Measurements from ENCODE around the gene NISCH.
A peak's percentile ranks its signal among the peaks of the same experiment; 100 is the strongest.

Gene NISCH

GRCh38 chr3:52453496-52454249 is 1.7 kb upstream of the NISCH start, which contains the start of gene TNNC1:
Gene TNNC1, minus strand, starts transcription at chr3:52454041. Its CDS starts 26 bp downstream, at chr3:52454015.
- Histone ChIP-seq H3K4me1 (ENCODE audit: control insufficient read depth, insufficient read depth, low read length) (peaks cover 45% of the 10 kb centered on the region), H3K4me3 (ENCODE audit: low read length) (peak within 1 kb of the TSS; percentile 56)

GRCh38 chr3:52454250-52454937 is 1.0 kb upstream of the NISCH start:
- Histone ChIP-seq H3K36me3 (ENCODE audit: control insufficient read depth, insufficient read depth, low read length) (no peaks in the 10 kb centered on the region), H3K4me3 (ENCODE audit: low read length) (peak overlapping the region; percentile 56), H3K4me1 (ENCODE audit: control insufficient read depth, insufficient read depth, low read length) (peaks cover 45% of the 10 kb centered on the region), H3K9me3 (ENCODE audit: control insufficient read depth, low read length) (no peaks in the 10 kb centered on the region), H3K27me3 (ENCODE audit: control insufficient read depth, insufficient read depth, low read length) (no peaks in the 10 kb centered on the region), H3K9ac (ENCODE audit: low read length) (peak overlapping the region; percentile 83)

More at GRCh38 chr3:52453496-52454249, 1.7 kb upstream of the NISCH start, which contains the start of gene TNNC1:
- Histone ChIP-seq H3K27me3 (ENCODE audit: control insufficient read depth, insufficient read depth, low read length) (no peaks in the 10 kb centered on the region), H3K36me3 (ENCODE audit: control insufficient read depth, insufficient read depth, low read length) (no peaks in the 10 kb centered on the region), H3K9me3 (ENCODE audit: control insufficient read depth, low read length) (no peaks in the 10 kb centered on the region), H3K9ac (ENCODE audit: low read length) (peak within 1 kb of the TSS; percentile 83)

GRCh38 chr3:52454938-52455282 is 494 bp upstream of the NISCH start:
- Histone ChIP-seq H3K9ac (ENCODE audit: low read length) (peak overlapping the region; percentile 83), H3K4me1 (ENCODE audit: control insufficient read depth, insufficient read depth, low read length) (peaks cover 42% of the 10 kb centered on the region)

GRCh38 chr3:52456169-52456799 is 880 bp downstream of the NISCH start:
- H3K4me1 ChIP-seq (ENCODE audit: control insufficient read depth, insufficient read depth, low read length) = peaks cover 36% of the 10 kb centered on the region
- H3K4me3 ChIP-seq (ENCODE audit: low read length) = peak overlapping the region; percentile 44
- H3K9ac ChIP-seq (ENCODE audit: low read length) = peak overlapping the region; percentile 83
- H3K27me3 ChIP-seq (ENCODE audit: control insufficient read depth, insufficient read depth, low read length) = no peaks in the 10 kb centered on the region
- no peaks in the 10 kb centered on the region for H3K36me3 ChIP-seq (ENCODE audit: control insufficient read depth, insufficient read depth, low read length)
- no peaks in the 10 kb centered on the region for H3K9me3 ChIP-seq (ENCODE audit: control insufficient read depth, low read length)

More at GRCh38 chr3:52454938-52455282, 494 bp upstream of the NISCH start:
- Histone ChIP-seq H3K9me3 (ENCODE audit: control insufficient read depth, low read length) (no peaks in the 10 kb centered on the region), H3K27me3 (ENCODE audit: control insufficient read depth, insufficient read depth, low read length) (no peaks in the 10 kb centered on the region), H3K36me3 (ENCODE audit: control insufficient read depth, insufficient read depth, low read length) (no peaks in the 10 kb centered on the region), H3K4me3 (ENCODE audit: low read length) (peak overlapping the region; percentile 56)

GRCh38 chr3:52456800-52457183 is 1.4 kb downstream of the NISCH start:
- peaks cover 36% of the 10 kb centered on the region for H3K4me1 ChIP-seq (ENCODE audit: control insufficient read depth, insufficient read depth, low read length)
- peak overlapping the region; percentile 83 for H3K9ac ChIP-seq (ENCODE audit: low read length)
- peak overlapping the region; percentile 44 for H3K4me3 ChIP-seq (ENCODE audit: low read length)
- H3K27me3 ChIP-seq (ENCODE audit: control insufficient read depth, insufficient read depth, low read length) = no peaks in the 10 kb centered on the region
- no peaks in the 10 kb centered on the region for H3K9me3 ChIP-seq (ENCODE audit: control insufficient read depth, low read length)
- H3K36me3 ChIP-seq (ENCODE audit: control insufficient read depth, insufficient read depth, low read length) = no peaks in the 10 kb centered on the region

- H3K9me3 ChIP-seq (ENCODE audit: control insufficient read depth, low read length) = no peaks in the 10 kb centered on the region
- peaks cover 26% of the 10 kb centered on the region for H3K4me1 ChIP-seq (ENCODE audit: control insufficient read depth, insufficient read depth, low read length)
- no peaks in the 10 kb centered on the region for H3K27me3 ChIP-seq (ENCODE audit: control insufficient read depth, insufficient read depth, low read length)
These were observed 2.8 kb downstream of the NISCH start for GRCh38 chr3:52458031-52458760.

GRCh38 chr3:52458770-52459545 is 3.6 kb downstream of the NISCH start:
- Histone ChIP-seq H3K4me1 (ENCODE audit: control insufficient read depth, insufficient read depth, low read length) (peaks cover 25% of the 10 kb centered on the region), H3K9ac (ENCODE audit: low read length) (no peak overlapping the region), H3K36me3 (ENCODE audit: control insufficient read depth, insufficient read depth, low read length) (no peaks in the 10 kb centered on the region), H3K27me3 (ENCODE audit: control insufficient read depth, insufficient read depth, low read length) (no peaks in the 10 kb centered on the region), H3K9me3 (ENCODE audit: control insufficient read depth, low read length) (no peaks in the 10 kb centered on the region), H3K4me3 (ENCODE audit: low read length) (no peak overlapping the region)

More at GRCh38 chr3:52458031-52458760, 2.8 kb downstream of the NISCH start:
- Histone ChIP-seq H3K4me3 (ENCODE audit: low read length) (no peak overlapping the region), H3K9ac (ENCODE audit: low read length) (no peak overlapping the region), H3K36me3 (ENCODE audit: control insufficient read depth, insufficient read depth, low read length) (no peaks in the 10 kb centered on the region)

GRCh38 chr3:52461874-52462273 is 6.5 kb downstream of the NISCH start:
- Histone ChIP-seq H3K9ac (ENCODE audit: low read length) (no peak overlapping the region), H3K9me3 (ENCODE audit: control insufficient read depth, low read length) (no peaks in the 10 kb centered on the region), H3K4me3 (ENCODE audit: low read length) (no peak overlapping the region), H3K4me1 (ENCODE audit: control insufficient read depth, insufficient read depth, low read length) (peaks cover 3% of the 10 kb centered on the region), H3K36me3 (ENCODE audit: control insufficient read depth, insufficient read depth, low read length) (no peaks in the 10 kb centered on the region), H3K27me3 (ENCODE audit: control insufficient read depth, insufficient read depth, low read length) (no peaks in the 10 kb centered on the region)

GRCh38 chr3:52463416-52463815 is 8.0 kb downstream of the NISCH start:
- peaks cover 4% of the 10 kb centered on the region for H3K4me1 ChIP-seq (ENCODE audit: control insufficient read depth, insufficient read depth, low read length)
- no peaks in the 10 kb centered on the region for H3K36me3 ChIP-seq (ENCODE audit: control insufficient read depth, insufficient read depth, low read length)
- no peaks in the 10 kb centered on the region for H3K27me3 ChIP-seq (ENCODE audit: control insufficient read depth, insufficient read depth, low read length)
- no peak overlapping the region for H3K4me3 ChIP-seq (ENCODE audit: low read length)
- H3K9me3 ChIP-seq (ENCODE audit: control insufficient read depth, low read length) = no peaks in the 10 kb centered on the region
- no peak overlapping the region for H3K9ac ChIP-seq (ENCODE audit: low read length)

- H3K9ac ChIP-seq (ENCODE audit: low read length) = no peak overlapping the region
- H3K4me3 ChIP-seq (ENCODE audit: low read length) = no peak overlapping the region
- H3K9me3 ChIP-seq (ENCODE audit: control insufficient read depth, low read length) = no peaks in the 10 kb centered on the region
- peaks cover 11% of the 10 kb centered on the region for H3K36me3 ChIP-seq (ENCODE audit: control insufficient read depth, insufficient read depth, low read length)
- no peaks in the 10 kb centered on the region for H3K27me3 ChIP-seq (ENCODE audit: control insufficient read depth, insufficient read depth, low read length)
- H3K4me1 ChIP-seq (ENCODE audit: control insufficient read depth, insufficient read depth, low read length) = peaks cover 4% of the 10 kb centered on the region
These were observed 12.9 kb downstream of the NISCH start for GRCh38 chr3:52468336-52468735.

- Histone ChIP-seq H3K9ac (ENCODE audit: low read length) (no peak overlapping the region), H3K9me3 (ENCODE audit: control insufficient read depth, low read length) (no peaks in the 10 kb centered on the region), H3K4me3 (ENCODE audit: low read length) (no peak overlapping the region), H3K27me3 (ENCODE audit: control insufficient read depth, insufficient read depth, low read length) (no peaks in the 10 kb centered on the region), H3K4me1 (ENCODE audit: control insufficient read depth, insufficient read depth, low read length) (peaks cover 4% of the 10 kb centered on the region), H3K36me3 (ENCODE audit: control insufficient read depth, insufficient read depth, low read length) (peaks cover 15% of the 10 kb centered on the region)
These were observed 13.6 kb downstream of the NISCH start for GRCh38 chr3:52469001-52469400.

Data from mucosa of stomach (tissue), 1 donor.